HepG2 (cell line): ENCODE data around the gene KRTAP5-6. TPM values are rescaled to one million over a fixed set of nuclear protein-coding genes. Genes with fewer than 3 reads are reported as not detected.
A peak's percentile ranks its signal among the peaks of the same experiment; 100 is the strongest.

Experiments used
- ARNT ChIP-seq: fragments of 450-650 bp; IDR thresholded peaks from 2 replicates; pipeline ENCODE4 v1.6.1; 2017
- BORCS8-MEF2B ChIP-seq: sonication (generic); formaldehyde crosslinking; IDR thresholded peaks from 2 replicates; pipeline ENCODE4 v1.8.0; 2022; ENCODE audit warnings: mild to moderate bottlenecking, missing genetic modification reagents
- CC2D1A ChIP-seq: sonication (generic); formaldehyde crosslinking; IDR thresholded peaks from 2 replicates; pipeline ENCODE4 v1.8.1; 2023; ENCODE audit warnings: mild to moderate bottlenecking, missing genetic modification reagents
- CEBPZ ChIP-seq: IDR thresholded peaks from 2 replicates; pipeline ENCODE4 v1.6.1; 2012; ENCODE audit warnings: low read length, improper control_type of control experiment
- GFI1 ChIP-seq: sonication (generic); formaldehyde crosslinking; IDR thresholded peaks from 2 replicates; pipeline ENCODE4 v1.5.0; 2020; ENCODE audit warnings: missing genetic modification reagents, mild to moderate bottlenecking, borderline replicate concordance
- ISX ChIP-seq: sonication (generic); formaldehyde crosslinking; conservative IDR thresholded peaks from 2 replicates; pipeline ENCODE4 v1.5.0; 2020; ENCODE audit warnings: missing genetic modification reagents
- RBAK ChIP-seq: sonication (generic); formaldehyde crosslinking; IDR thresholded peaks from 2 replicates; pipeline ENCODE4 v1.5.1; 2020; ENCODE audit warnings: mild to moderate bottlenecking, missing genetic modification reagents
- SNAPC4 ChIP-seq: sonication (generic); formaldehyde crosslinking; IDR thresholded peaks from 2 replicates; pipeline ENCODE4 v1.4.0; 2020; ENCODE audit warnings: mild to moderate bottlenecking, missing genetic modification reagents
- XRCC5 ChIP-seq: fragments of 200-400 bp; formaldehyde crosslinking; optimal IDR thresholded peaks from 2 replicates; pipeline ENCODE3; 2017; ENCODE audit warnings: mild to moderate bottlenecking, low read length
- ZEB1 ChIP-seq: IDR thresholded peaks from 2 replicates; pipeline ENCODE4 v1.6.1; 2012; ENCODE audit warnings: mild to moderate bottlenecking, low read depth, inconsistent platforms; ENCODE audit not compliant: insufficient replicate concordance
- ZNF12 ChIP-seq: sonication (generic); formaldehyde crosslinking; IDR thresholded peaks from 2 replicates; pipeline ENCODE4 v1.5.0; 2020; ENCODE audit warnings: missing genetic modification reagents
- ZNF180 ChIP-seq: sonication (generic); formaldehyde crosslinking; IDR thresholded peaks from 2 replicates; pipeline ENCODE4 v1.4.0; 2020; ENCODE audit warnings: low read depth, missing genetic modification reagents, borderline replicate concordance
- ZNF709 ChIP-seq: sonication (generic); formaldehyde crosslinking; IDR thresholded peaks from 2 replicates; pipeline ENCODE4 v1.5.0; 2020; ENCODE audit warnings: mild to moderate bottlenecking, missing genetic modification reagents
- ZNF841 ChIP-seq: sonication (generic); formaldehyde crosslinking; IDR thresholded peaks from 2 replicates; pipeline ENCODE4 v1.8.1; 2023; ENCODE audit warnings: missing genetic modification reagents, borderline replicate concordance
- polyA plus RNA-seq, 8 experiments: library from polyadenylated mRNA; depleted of rRNA in 3 of 8; stranded (reverse) in 7 of 8; unstranded in 1 of 8; fragments of >200 nt; fragmentation: Illumina TruSeq in 4 of 8; extraction: Trizol in 4 of 8; gene quantifications; 2 replicates each; pipeline versions ENCODE4 v1.2.1 to v1.2.3, GENCODE V29; 2011 to 2016; ENCODE audit warnings: low read depth in 4 of 8, missing spikeins in 1 of 8, mixed read lengths in 1 of 8; ENCODE audit not compliant: insufficient read depth in 1 of 8
- total RNA-seq, 5 experiments: library from RNA; depleted of rRNA; stranded (reverse); fragments of >200 nt; fragmentation: Illumina TruSeq; extraction: Trizol; gene quantifications; 2 replicates each; pipeline ENCODE4 v1.2.3, GENCODE V29; 2016; ENCODE audit warnings: low read depth in 1 of 5
- TF ChIP-seq, protein P1 (sequence below): IDR thresholded peaks from 2 replicates; pipeline ENCODE4 v1.6.1; 2016; ENCODE audit warnings: mild to moderate bottlenecking
- TF ChIP-seq, protein P2 (sequence below): sonication (generic); formaldehyde crosslinking; IDR thresholded peaks from 2 replicates; pipeline ENCODE4 v1.8.0; 2022; ENCODE audit warnings: missing genetic modification reagents, low read depth, mild to moderate bottlenecking, borderline replicate concordance
- TF ChIP-seq, protein P3 (sequence below): sonication (generic); formaldehyde crosslinking; IDR thresholded peaks from 2 replicates; pipeline ENCODE4 v1.8.0; 2022; ENCODE audit warnings: missing genetic modification reagents, mild to moderate bottlenecking, borderline replicate concordance

Gene KRTAP5-6
- total and polyA plus RNA-seq, 2 of the 13 experiments (the other 11 are each of a cell fraction or from before 2014, with no cell fraction given), result not detected

- TF ChIP-seq SNAPC4 (CRISPR knock-in tag) (no peak), ZEB1 (no peak), RBAK (CRISPR knock-in tag) (no peak), ZNF841 (CRISPR knock-in tag) (no peak), ZNF709 (CRISPR knock-in tag) (peak; percentile 90), CEBPZ (no peak), XRCC5 (no peak), CC2D1A (CRISPR knock-in tag) (no peak; the same call in 1 of the 2 replicates), ISX (CRISPR knock-in tag) (no peak; the same call in 1 of the 2 replicates), BORCS8-MEF2B (CRISPR knock-in tag) (peak; percentile 1; the same call in 1 of the 2 replicates), ZNF180 (no peak), ARNT (no peak), GFI1 (CRISPR knock-in tag) (peak; percentile 78; the same call in 1 of the 2 replicates), ZNF12 (CRISPR knock-in tag) (0 out of 2 replicates have a peak, but pooled peaks have one; percentile 6)
- TF ChIP-seq, protein P1, sequence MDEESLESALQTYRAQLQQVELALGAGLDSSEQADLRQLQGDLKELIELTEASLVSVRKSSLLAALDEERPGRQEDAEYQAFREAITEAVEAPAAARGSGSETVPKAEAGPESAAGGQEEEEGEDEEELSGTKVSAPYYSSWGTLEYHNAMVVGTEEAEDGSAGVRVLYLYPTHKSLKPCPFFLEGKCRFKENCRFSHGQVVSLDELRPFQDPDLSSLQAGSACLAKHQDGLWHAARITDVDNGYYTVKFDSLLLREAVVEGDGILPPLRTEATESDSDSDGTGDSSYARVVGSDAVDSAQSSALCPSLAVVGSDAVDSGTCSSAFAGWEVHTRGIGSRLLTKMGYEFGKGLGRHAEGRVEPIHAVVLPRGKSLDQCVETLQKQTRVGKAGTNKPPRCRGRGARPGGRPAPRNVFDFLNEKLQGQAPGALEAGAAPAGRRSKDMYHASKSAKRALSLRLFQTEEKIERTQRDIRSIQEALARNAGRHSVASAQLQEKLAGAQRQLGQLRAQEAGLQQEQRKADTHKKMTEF (CRISPR knock-in tag), result peak; percentile 98
- TF ChIP-seq, protein P2, sequence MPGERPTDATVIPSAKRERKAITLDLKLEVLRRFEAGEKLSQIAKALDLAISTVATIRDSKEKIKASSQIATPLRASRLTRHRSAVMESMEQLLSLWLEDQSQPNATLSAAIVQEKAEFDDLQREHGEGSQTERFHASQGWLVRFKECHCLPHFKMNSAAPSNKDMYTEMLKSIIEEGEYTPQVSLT, result no peak
- TF ChIP-seq, protein P3, sequence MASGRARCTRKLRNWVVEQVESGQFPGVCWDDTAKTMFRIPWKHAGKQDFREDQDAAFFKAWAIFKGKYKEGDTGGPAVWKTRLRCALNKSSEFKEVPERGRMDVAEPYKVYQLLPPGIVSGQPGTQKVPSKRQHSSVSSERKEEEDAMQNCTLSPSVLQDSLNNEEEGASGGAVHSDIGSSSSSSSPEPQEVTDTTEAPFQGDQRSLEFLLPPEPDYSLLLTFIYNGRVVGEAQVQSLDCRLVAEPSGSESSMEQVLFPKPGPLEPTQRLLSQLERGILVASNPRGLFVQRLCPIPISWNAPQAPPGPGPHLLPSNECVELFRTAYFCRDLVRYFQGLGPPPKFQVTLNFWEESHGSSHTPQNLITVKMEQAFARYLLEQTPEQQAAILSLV (CRISPR knock-in tag), result peak; percentile 73; the same call in 1 of the 2 replicates
Measured at GRCh38 chr11:1691026-1691877, 5.7 kb upstream of the KRTAP5-6 start (continued).
